HG03135 (cell line): ENCODE data around the gene SORCS2.

Source experiments
- ATAC-seq: cut with Tn5 transposase; IDR thresholded peaks from one replicate; pipeline ENCODE4 v1.9.1; 2021; ENCODE audit warnings: mild to moderate bottlenecking, moderate library complexity; ENCODE audit not compliant: unreplicated experiment

The SORCS2 gene

GRCh38 chr4:7774301-7775294 lies 582.3 kb downstream of the SORCS2 start:
- no peak for ATAC-seq

- no peak for ATAC-seq
Measured at GRCh38 chr4:7775396-7775795, 583.1 kb downstream of the SORCS2 start.

GRCh38 chr4:7777017-7777710 lies 584.8 kb downstream of the SORCS2 start:
- no peak for ATAC-seq

GRCh38 chr4:7777871-7778509 lies 585.7 kb downstream of the SORCS2 start:
- no peak for ATAC-seq

- ATAC-seq = no peak
Measured at GRCh38 chr4:7778510-7779431, 586.4 kb downstream of the SORCS2 start.

- ATAC-seq = no peak
Measured at GRCh38 chr4:7779432-7779768, 587.1 kb downstream of the SORCS2 start.

- ATAC-seq = no peak
Measured at GRCh38 chr4:7780751-7781348, 588.5 kb downstream of the SORCS2 start.

GRCh38 chr4:7781366-7781765 lies 589.0 kb downstream of the SORCS2 start:
- no peak for ATAC-seq

GRCh38 chr4:7781993-7782392 lies 589.7 kb downstream of the SORCS2 start:
- ATAC-seq = no peak

- no peak for ATAC-seq
Measured at GRCh38 chr4:7782783-7783182, 590.4 kb downstream of the SORCS2 start.

- no peak for ATAC-seq
Measured at GRCh38 chr4:7783541-7783940, 591.2 kb downstream of the SORCS2 start.

- no peak for ATAC-seq
Measured at GRCh38 chr4:7784131-7784870, 592.0 kb downstream of the SORCS2 start.

- no peak for ATAC-seq
Measured at GRCh38 chr4:7785017-7785416, 592.7 kb downstream of the SORCS2 start.

- no peak for ATAC-seq
Measured at GRCh38 chr4:7786040-7786439, 593.7 kb downstream of the SORCS2 start.

- no peak for ATAC-seq
Measured at GRCh38 chr4:7786517-7786916, 594.2 kb downstream of the SORCS2 start.

GRCh38 chr4:7787067-7787466 lies 594.7 kb downstream of the SORCS2 start:
- no peak for ATAC-seq

GRCh38 chr4:7787681-7788141 lies 595.4 kb downstream of the SORCS2 start:
- no peak for ATAC-seq

- no peak for ATAC-seq
Measured at GRCh38 chr4:7788193-7788592, 595.9 kb downstream of the SORCS2 start.

GRCh38 chr4:7788694-7789425 lies 596.5 kb downstream of the SORCS2 start:
- ATAC-seq = no peak
